Thymus (tissue), 11 donors: ENCODE data around the gene NKAIN2. TPM values are rescaled to one million over a fixed set of nuclear protein-coding genes. Genes with fewer than 3 reads are reported as not detected.
"Not testable (repeated sequence)": the region's sequence is repeated elsewhere in the genome, so short reads cannot be mapped to it uniquely, and the experiment has no call there.

Source experiments
- DNase-seq, 9 donors: peaks; one replicate each; pipeline ENCODE4 v3.0.0-alpha.2; 2013; ENCODE audit warnings: low spot score in 9 of 9, low read depth in 6 of 9, missing footprints in 1 of 9
- H3K27ac ChIP-seq, 2 donors: one replicate each; pipeline ENCODE4 v1.5.1; 2013; ENCODE audit warnings: control low read depth in 1 of 2, low read depth in 1 of 2, low read length in 1 of 2, mild to moderate bottlenecking in 1 of 2, moderate library complexity in 1 of 2
- H3K27me3 ChIP-seq, 2 donors: one replicate each; pipeline ENCODE4 v1.5.1; 2013; ENCODE audit warnings: low read length in 1 of 2; ENCODE audit not compliant: control insufficient read depth in 2 of 2, insufficient read depth in 1 of 2
- H3K36me3 ChIP-seq, 2 donors: one replicate each; pipeline ENCODE4 v1.5.1; 2013; ENCODE audit warnings: low read length in 1 of 2, mild to moderate bottlenecking in 1 of 2, moderate library complexity in 1 of 2; ENCODE audit not compliant: control insufficient read depth in 2 of 2, insufficient read depth in 2 of 2
- H3K4me1 ChIP-seq, 2 donors: one replicate each; pipeline ENCODE4 v1.5.1; 2013; ENCODE audit warnings: low read length in 2 of 2; ENCODE audit not compliant: control insufficient read depth in 2 of 2, insufficient read depth in 2 of 2
- H3K4me3 ChIP-seq, 2 donors: one replicate each; pipeline ENCODE4 v1.5.1; 2013; ENCODE audit warnings: low read length in 2 of 2, control low read depth in 1 of 2, mild to moderate bottlenecking in 1 of 2
- H3K9me3 ChIP-seq, 2 donors: one replicate each; pipeline ENCODE4 v1.5.1; 2013; ENCODE audit warnings: low read length in 1 of 2, mild to moderate bottlenecking in 1 of 2; ENCODE audit not compliant: control insufficient read depth in 2 of 2, insufficient read depth in 1 of 2
- WGBS: extraction: QIAGEN DNeasy Blood & Tissue Kit; methylation state at CpG from one replicate; pipeline ENCODE4 v1.1.7; 2013; 5-methylcytosine and 5-hydroxymethylcytosine counted together
- polyA plus RNA-seq: library from polyadenylated mRNA; stranded (reverse); fragments of 200-250 nt; gene quantifications from one replicate; pipeline ENCODE4 v1.2.3, GENCODE V29; 2013
- total RNA-seq: library from RNA; stranded (reverse); fragments of 120-200 nt; gene quantifications from one replicate; pipeline ENCODE4 v1.2.4, GENCODE V29; 2013
- donor health status: healthy.

Gene NKAIN2
- total and polyA plus RNA-seq, 2 donors: 1.2 to 2.4 TPM

DNA sequence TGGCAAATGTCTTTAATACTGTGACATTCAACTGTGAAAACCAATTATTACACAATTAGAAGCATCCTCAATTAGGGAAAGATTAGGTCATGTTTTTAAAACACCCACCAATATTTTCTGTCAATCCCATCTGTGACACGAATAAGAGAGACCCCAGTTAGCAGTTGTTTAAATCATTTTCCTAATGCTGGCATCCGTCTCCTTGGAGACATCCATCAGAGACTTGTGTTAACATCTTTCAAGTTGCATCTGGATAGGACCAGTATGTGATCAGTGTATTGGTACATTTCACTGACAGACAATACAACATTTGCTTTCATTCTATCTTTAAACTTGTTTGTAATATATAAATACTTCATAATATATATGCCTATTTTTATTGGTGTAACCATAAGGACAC, 737.9 kb downstream of the NKAIN2 start:
- Histone ChIP-seq H3K36me3 (no peaks in the 10 kb centered on the region), H3K27ac (no peak overlapping the region), H3K4me3 (no peak overlapping the region), H3K27me3 (no peaks in the 10 kb centered on the region), H3K4me1 (no peaks in the 10 kb centered on the region), H3K9me3 (no peaks in the 10 kb centered on the region)
- WGBS: 96% methylated on average over 2 of the region's 2 CpGs
- no peak for DNase-seq

- DNase-seq: no peak
- Histone ChIP-seq H3K4me3 (no peak overlapping the region), H3K9me3 (no peaks in the 10 kb centered on the region), H3K4me1 (no peaks in the 10 kb centered on the region), H3K36me3 (no peaks in the 10 kb centered on the region), H3K27ac (no peak overlapping the region), H3K27me3 (no peaks in the 10 kb centered on the region)
- 86% methylated on average over 2 of the region's 2 CpGs for WGBS
These were observed 742.9 kb downstream of the NKAIN2 start for GRCh38 chr6:124546601-124547000.

DNA sequence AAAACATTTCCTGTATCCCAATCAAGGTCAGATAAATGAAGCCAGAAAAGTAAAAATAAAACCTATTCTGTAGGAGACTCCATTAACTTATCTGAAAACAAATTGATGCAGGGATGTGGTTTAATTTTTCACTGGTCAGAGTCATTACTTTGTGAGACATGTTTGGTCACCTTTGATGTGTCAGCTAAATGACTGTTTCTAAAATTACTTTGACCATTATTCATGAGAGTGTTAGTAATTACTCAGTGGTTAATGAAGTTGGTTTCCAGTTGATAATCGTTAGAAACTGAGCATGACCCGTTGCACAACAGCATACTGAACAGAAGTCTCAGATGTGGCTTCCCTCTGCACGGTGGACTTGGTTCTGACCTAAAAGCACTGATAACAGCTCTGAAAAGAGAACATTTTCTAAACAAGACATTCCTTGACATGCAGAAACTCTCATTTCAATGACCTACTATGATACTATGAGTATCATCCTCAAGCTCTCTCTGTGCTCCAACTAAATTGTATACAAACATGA, 748.1 kb downstream of the NKAIN2 start:
- no peak for DNase-seq
- Histone ChIP-seq H3K36me3 (no peaks in the 10 kb centered on the region), H3K4me3 (no peak overlapping the region), H3K27ac (no peak overlapping the region), H3K4me1 (no peaks in the 10 kb centered on the region), H3K9me3 (no peaks in the 10 kb centered on the region), H3K27me3 (no peaks in the 10 kb centered on the region)
- 93% methylated on average over 3 of the region's 3 CpGs for WGBS

GRCh38 chr6:124557873-124558272, 754.2 kb downstream of the NKAIN2 start:
- Histone ChIP-seq H3K36me3 (no peaks in the 10 kb centered on the region), H3K4me3 (no peak overlapping the region), H3K27me3 (no peaks in the 10 kb centered on the region), H3K27ac (no peak overlapping the region), H3K4me1 (no peaks in the 10 kb centered on the region), H3K9me3 (no peaks in the 10 kb centered on the region)
- DNase-seq: no peak

DNA sequence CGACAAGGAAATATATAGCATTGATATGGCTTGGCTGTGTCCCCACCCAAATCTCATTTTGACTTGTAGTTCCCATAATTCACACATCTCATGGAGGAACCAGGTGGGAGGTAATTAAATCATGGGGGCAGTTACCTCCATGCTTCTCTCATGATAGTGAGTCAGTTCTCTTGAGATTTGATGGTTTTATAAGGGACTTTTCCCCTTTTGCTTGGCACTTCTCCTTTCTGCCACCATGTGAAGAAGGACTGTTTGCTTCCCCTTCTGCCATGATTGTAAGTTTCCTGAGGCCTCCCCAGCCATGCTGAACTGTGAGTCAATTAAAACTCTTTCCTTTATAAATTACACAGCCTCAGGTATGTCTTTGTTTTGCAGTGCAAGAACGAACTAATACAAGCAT, 756.4 kb downstream of the NKAIN2 start:
- H3K9me3 ChIP-seq, H3K36me3 ChIP-seq, DNase-seq, H3K27ac ChIP-seq, H3K4me1 ChIP-seq, H3K4me3 ChIP-seq, H3K27me3 ChIP-seq: not testable (repeated sequence)
- WGBS: 88% methylated on average over 2 of the region's 2 CpGs

DNA sequence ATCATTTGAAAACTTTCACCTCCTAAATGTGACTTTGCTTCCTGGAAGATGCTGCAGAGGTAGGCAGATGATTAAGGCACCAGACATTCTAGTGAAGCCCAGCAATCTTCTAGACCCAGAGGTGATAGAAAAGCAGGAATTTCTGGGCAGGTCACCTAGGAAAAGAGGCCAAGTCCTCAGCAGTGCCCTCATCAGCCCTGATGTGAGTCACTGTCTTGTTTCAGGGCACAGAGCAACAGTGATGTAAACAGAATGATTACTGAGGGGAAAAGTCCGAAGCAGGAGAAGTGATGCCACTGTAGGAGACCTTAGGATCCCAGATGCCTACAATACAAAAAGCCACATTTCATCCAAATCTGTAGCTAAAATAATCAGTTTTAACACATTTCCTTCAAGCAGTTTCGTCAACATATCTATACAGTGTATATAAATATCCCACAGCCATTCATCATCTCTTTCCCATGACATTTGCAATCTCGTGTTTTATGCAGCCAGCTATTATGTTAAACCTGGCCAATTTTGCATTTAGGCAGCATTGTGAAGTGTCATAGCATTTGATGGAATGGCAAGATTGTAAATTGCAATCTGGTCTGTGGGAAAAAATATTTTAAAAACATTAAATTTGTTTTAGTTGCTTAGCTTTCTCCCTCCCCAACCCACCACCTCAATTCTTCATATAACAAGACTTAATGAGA, 757.4 kb downstream of the NKAIN2 start:
- no peak for DNase-seq
- Histone ChIP-seq H3K27me3 (no peaks in the 10 kb centered on the region), H3K4me3 (no peak overlapping the region), H3K36me3 (no peaks in the 10 kb centered on the region), H3K4me1 (no peaks in the 10 kb centered on the region), H3K27ac (no peak overlapping the region), H3K9me3 (peaks cover 0 to 5% of the 10 kb centered on the region in 2 donors)
- 73% methylated on average over 3 of the region's 3 CpGs for WGBS

DNA sequence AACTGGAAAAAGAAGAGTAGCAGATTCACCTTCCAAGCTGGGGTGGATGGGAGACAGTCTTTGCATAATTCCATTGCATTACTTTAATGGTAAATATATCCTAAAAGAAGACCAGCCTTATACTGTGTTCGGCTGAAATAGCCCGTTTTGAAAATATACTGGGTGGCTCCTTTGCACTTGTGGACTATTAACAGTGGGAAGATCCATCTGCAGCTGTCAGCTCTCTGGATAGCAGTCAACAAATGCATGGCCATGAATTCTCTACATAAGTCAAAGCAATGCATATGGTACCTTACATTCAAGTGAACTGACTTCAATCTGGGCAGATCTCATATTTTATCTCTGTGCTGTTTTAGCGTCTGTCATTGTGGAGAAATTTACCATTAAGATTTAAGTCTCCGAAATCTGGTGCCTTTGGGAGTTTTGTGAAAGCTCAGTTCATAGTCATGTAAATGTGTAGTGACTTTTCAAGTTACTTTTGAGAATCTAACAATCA, 758.0 kb downstream of the NKAIN2 start:
- H3K27ac ChIP-seq: no peak overlapping the region
- H3K27me3 ChIP-seq: no peaks in the 10 kb centered on the region
- 95% methylated on average over 4 of the region's 4 CpGs for WGBS
- H3K36me3 ChIP-seq: no peaks in the 10 kb centered on the region
- no peak overlapping the region for H3K4me3 ChIP-seq
- DNase-seq: no peak
- H3K9me3 ChIP-seq: peaks cover 0 to 5% of the 10 kb centered on the region in 2 donors
- no peaks in the 10 kb centered on the region for H3K4me1 ChIP-seq

DNA sequence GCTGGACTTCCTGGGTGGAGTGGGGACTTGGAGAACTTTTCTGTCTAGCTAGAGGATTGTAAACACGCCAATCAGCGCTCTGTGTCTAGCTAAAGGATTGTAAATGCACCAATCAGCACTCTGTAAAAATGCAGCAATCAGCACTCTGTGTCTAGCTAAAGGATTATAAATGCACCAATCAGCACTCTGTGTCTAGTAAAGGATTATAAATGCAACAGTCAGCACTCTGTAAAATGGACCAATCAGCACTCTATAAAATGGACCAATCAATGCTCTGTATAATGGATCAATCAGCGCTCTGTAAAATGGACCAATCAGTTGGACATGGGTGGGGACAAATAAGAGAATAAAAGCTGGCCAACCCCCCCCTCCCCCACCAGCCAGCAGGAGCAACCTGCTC, 760.5 kb downstream of the NKAIN2 start:
- not testable (repeated sequence) for DNase-seq, H3K9me3 ChIP-seq, H3K4me1 ChIP-seq, H3K27ac ChIP-seq, H3K27me3 ChIP-seq, H3K36me3 ChIP-seq, H3K4me3 ChIP-seq
- 94% methylated on average over 3 of the region's 3 CpGs for WGBS

GRCh38 chr6:124567401-124567800, 763.7 kb downstream of the NKAIN2 start:
- no peaks in the 10 kb centered on the region for H3K4me1 ChIP-seq
- no peak for DNase-seq
- no peak overlapping the region for H3K4me3 ChIP-seq
- H3K36me3 ChIP-seq: no peaks in the 10 kb centered on the region
- H3K27me3 ChIP-seq: no peaks in the 10 kb centered on the region
- 92% methylated on average over 5 of the region's 5 CpGs for WGBS
- no peak overlapping the region for H3K27ac ChIP-seq
- H3K9me3 ChIP-seq: peaks cover 0 to 12% of the 10 kb centered on the region in 2 donors
